ENCODE data around the gene ALKBH6. TPM values are rescaled to one million over a fixed set of nuclear protein-coding genes. Genes with fewer than 3 reads are reported as not detected.

Gene ALKBH6
- total and polyA plus RNA-seq, 2 of the 13 experiments (the other 11 are each of a cell fraction or from before 2014, with no cell fraction given) = 13.7 to 18.1 TPM

- TF ChIP-seq ZNF362 (CRISPR knock-in tag; IDR thresholded peaks at IDR 0.05; ENCODE audit: borderline replicate concordance) = no peak; the same call in 1 of the 2 replicates
- TF ChIP-seq TGIF2 (CRISPR knock-in tag; IDR thresholded peaks at IDR 0.05) = no peak
- no peak for TF ChIP-seq ZFP37 (CRISPR knock-in tag; IDR thresholded peaks at IDR 0.05; ENCODE audit: borderline replicate concordance)
- peak; percentile 70 for TF ChIP-seq CBX1 (IDR thresholded peaks at IDR 0.05; ENCODE audit: low read depth)
- TF ChIP-seq PCBP2 (optimal IDR thresholded peaks at IDR 0.05; ENCODE audit: low read depth, low read length, poor library complexity, severe bottlenecking) = no peak
- TF ChIP-seq, protein P1, sequence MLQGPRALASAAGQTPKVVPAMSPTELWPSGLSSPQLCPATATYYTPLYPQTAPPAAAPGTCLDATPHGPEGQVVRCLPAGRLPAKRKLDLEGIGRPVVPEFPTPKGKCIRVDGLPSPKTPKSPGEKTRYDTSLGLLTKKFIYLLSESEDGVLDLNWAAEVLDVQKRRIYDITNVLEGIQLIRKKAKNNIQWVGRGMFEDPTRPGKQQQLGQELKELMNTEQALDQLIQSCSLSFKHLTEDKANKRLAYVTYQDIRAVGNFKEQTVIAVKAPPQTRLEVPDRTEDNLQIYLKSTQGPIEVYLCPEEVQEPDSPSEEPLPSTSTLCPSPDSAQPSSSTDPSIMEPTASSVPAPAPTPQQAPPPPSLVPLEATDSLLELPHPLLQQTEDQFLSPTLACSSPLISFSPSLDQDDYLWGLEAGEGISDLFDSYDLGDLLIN (CRISPR knock-in tag; IDR thresholded peaks at IDR 0.05; ENCODE audit: borderline replicate concordance) = no peak
- no peak for TF ChIP-seq STAG1 (CRISPR knock-in tag; IDR thresholded peaks at IDR 0.05)
- 0 out of 2 replicates have a peak, but pooled peaks have one; percentile 53 for TF ChIP-seq ZNF616 (CRISPR knock-in tag; IDR thresholded peaks at IDR 0.05; ENCODE audit: low read depth)
- peak; percentile 76; the same call in 1 of the 2 replicates for TF ChIP-seq ZNF605 (CRISPR knock-in tag; IDR thresholded peaks at IDR 0.05)
- no peak for TF ChIP-seq ZNF75D (CRISPR knock-in tag; IDR thresholded peaks at IDR 0.05; ENCODE audit: borderline replicate concordance)
- TF ChIP-seq, protein P2, sequence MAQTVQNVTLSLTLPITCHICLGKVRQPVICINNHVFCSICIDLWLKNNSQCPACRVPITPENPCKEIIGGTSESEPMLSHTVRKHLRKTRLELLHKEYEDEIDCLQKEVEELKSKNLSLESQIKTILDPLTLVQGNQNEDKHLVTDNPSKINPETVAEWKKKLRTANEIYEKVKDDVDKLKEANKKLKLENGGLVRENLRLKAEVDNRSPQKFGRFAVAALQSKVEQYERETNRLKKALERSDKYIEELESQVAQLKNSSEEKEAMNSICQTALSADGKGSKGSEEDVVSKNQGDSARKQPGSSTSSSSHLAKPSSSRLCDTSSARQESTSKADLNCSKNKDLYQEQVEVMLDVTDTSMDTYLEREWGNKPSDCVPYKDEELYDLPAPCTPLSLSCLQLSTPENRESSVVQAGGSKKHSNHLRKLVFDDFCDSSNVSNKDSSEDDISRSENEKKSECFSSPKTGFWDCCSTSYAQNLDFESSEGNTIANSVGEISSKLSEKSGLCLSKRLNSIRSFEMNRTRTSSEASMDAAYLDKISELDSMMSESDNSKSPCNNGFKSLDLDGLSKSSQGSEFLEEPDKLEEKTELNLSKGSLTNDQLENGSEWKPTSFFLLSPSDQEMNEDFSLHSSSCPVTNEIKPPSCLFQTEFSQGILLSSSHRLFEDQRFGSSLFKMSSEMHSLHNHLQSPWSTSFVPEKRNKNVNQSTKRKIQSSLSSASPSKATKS (CRISPR knock-in tag; IDR thresholded peaks at IDR 0.05) = no peak
- TF ChIP-seq SIX4 (CRISPR knock-in tag; IDR thresholded peaks at IDR 0.05) = 0 out of 2 replicates have a peak, but pooled peaks have one; percentile 25
- TF ChIP-seq, protein P3, sequence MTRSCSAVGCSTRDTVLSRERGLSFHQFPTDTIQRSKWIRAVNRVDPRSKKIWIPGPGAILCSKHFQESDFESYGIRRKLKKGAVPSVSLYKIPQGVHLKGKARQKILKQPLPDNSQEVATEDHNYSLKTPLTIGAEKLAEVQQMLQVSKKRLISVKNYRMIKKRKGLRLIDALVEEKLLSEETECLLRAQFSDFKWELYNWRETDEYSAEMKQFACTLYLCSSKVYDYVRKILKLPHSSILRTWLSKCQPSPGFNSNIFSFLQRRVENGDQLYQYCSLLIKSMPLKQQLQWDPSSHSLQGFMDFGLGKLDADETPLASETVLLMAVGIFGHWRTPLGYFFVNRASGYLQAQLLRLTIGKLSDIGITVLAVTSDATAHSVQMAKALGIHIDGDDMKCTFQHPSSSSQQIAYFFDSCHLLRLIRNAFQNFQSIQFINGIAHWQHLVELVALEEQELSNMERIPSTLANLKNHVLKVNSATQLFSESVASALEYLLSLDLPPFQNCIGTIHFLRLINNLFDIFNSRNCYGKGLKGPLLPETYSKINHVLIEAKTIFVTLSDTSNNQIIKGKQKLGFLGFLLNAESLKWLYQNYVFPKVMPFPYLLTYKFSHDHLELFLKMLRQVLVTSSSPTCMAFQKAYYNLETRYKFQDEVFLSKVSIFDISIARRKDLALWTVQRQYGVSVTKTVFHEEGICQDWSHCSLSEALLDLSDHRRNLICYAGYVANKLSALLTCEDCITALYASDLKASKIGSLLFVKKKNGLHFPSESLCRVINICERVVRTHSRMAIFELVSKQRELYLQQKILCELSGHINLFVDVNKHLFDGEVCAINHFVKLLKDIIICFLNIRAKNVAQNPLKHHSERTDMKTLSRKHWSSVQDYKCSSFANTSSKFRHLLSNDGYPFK (CRISPR knock-in tag; IDR thresholded peaks at IDR 0.05; ENCODE audit: borderline replicate concordance) = peak; percentile 63; the same call in 1 of the 2 replicates
- TF ChIP-seq, protein P4, sequence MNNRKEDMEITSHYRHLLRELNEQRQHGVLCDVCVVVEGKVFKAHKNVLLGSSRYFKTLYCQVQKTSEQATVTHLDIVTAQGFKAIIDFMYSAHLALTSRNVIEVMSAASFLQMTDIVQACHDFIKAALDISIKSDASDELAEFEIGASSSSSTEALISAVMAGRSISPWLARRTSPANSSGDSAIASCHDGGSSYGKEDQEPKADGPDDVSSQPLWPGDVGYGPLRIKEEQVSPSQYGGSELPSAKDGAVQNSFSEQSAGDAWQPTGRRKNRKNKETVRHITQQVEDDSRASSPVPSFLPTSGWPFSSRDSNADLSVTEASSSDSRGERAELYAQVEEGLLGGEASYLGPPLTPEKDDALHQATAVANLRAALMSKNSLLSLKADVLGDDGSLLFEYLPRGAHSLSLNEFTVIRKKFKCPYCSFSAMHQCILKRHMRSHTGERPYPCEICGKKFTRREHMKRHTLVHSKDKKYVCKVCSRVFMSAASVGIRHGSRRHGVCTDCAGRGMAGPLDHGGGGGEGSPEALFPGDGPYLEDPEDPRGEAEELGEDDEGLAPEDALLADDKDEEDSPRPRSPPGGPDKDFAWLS (CRISPR knock-in tag; IDR thresholded peaks at IDR 0.05; ENCODE audit: borderline replicate concordance) = 0 out of 2 replicates have a peak, but pooled peaks have one; percentile 7
These were observed 18.7 kb downstream of the ALKBH6 start, which contains the start of gene SDHAF1 (continued) for GRCh38 chr19:35995048-35995993.

All from HepG2 (cell line).